K562 (cell line): ENCODE data around the gene DTNB. TPM values are rescaled to one million over a fixed set of nuclear protein-coding genes. Genes with fewer than 3 reads are reported as not detected.

Experiments
- ATAC-seq: fragments of 200-7000 bp; cut with Tn5 transposase; 3 replicates; pipeline ENCODE4 v1.9.1; 2020; ENCODE audit warnings: moderate library complexity
- BruUV-seq: library from RNA; stranded (reverse); fragments of 400-500 nt; replicated peaks from 2 replicates; lab custom pipeline; 2021; lab: Mats Ljungman, UMichigan
- CTCF ChIA-PET: fragments of 300-600 bp; formaldehyde crosslinking; extraction: SDS; loops from one replicate; lab custom pipeline; 2021; ENCODE audit warnings: low intra/inter-chr PET ratio; lab: Yijun Ruan, JAX
- POLR2A ChIA-PET: fragments of 300-600, 350-650 bp; sonication (Branson Sonifier 250); formaldehyde crosslinking; extraction: SDS; loops from one replicate; lab custom pipeline; 2021; ENCODE audit warnings: antibody characterized with exemption, inconsistent platforms; lab: Yijun Ruan, JAX
- DNase-seq, 4 experiments: peaks; one replicate each; pipeline versions ENCODE4 v3.0.0 to v3.0.0-alpha.2; 2011 to 2018; ENCODE audit warnings: low spot score in 3 of 4, mixed read lengths in 3 of 4; ENCODE audit errors: extremely low read depth in 1 of 4
- FAIRE-seq: peaks from 2 replicates; lab custom pipeline; 2011; peaks lifted over from hg19 to GRCh38; lab: Jason Lieb, UNC
- H2AFZ ChIP-seq: 2 replicates; pipeline ENCODE4 v1.6.0; 2011; ENCODE audit warnings: low read depth, low read length, control low read depth, inconsistent platforms
- H3K27ac ChIP-seq: fragments of 200-600 bp; 3 replicates; pipeline ENCODE4 v1.8.0; 2011; ENCODE audit warnings: low read depth, mild to moderate bottlenecking, control low read depth, inconsistent platforms, low read length, moderate library complexity, mixed read lengths; ENCODE audit errors: extremely low read depth
- H3K27me3 ChIP-seq, 2 experiments: fragments of 300-600 bp in 1 of 2; 2 replicates in 1 of 2; 3 replicates in 1 of 2; pipeline versions ENCODE4 v1.6.0 to v1.8.0; 2011; ENCODE audit warnings: inconsistent platforms in 2 of 2, low read length in 2 of 2, mild to moderate bottlenecking in 1 of 2, mixed read lengths in 1 of 2, moderate library complexity in 1 of 2; ENCODE audit not compliant: control insufficient read depth in 2 of 2, insufficient read depth in 2 of 2
- H3K36me3 ChIP-seq: fragments of 300-600 bp; 3 replicates; pipeline ENCODE4 v1.8.0; 2011; ENCODE audit warnings: mild to moderate bottlenecking, low read length, inconsistent platforms; ENCODE audit not compliant: control insufficient read depth, insufficient read depth
- H3K4me1 ChIP-seq, 2 experiments: fragments of 200-600 bp in 1 of 2; replicated peaks in 1 of 2; 2 replicates in 1 of 2; 3 replicates in 1 of 2; pipeline versions ENCODE4 v1.5.1 to v1.8.0; 2011; ENCODE audit warnings: inconsistent platforms in 2 of 2, low read length in 2 of 2, mild to moderate bottlenecking in 1 of 2, mixed read lengths in 1 of 2, moderate library complexity in 1 of 2; ENCODE audit not compliant: control insufficient read depth in 2 of 2, insufficient read depth in 2 of 2
- H3K4me2 ChIP-seq: 2 replicates; pipeline ENCODE4 v1.6.1; 2011; ENCODE audit warnings: low read length, control low read depth, inconsistent platforms, mixed read lengths; ENCODE audit not compliant: insufficient read depth
- H3K4me3 ChIP-seq: fragments of 200-600 bp; sonication (generic), shearing (Covaris generic); 2 replicates; pipeline ENCODE4 v1.5.1; 2016; ENCODE audit warnings: control low read depth, inconsistent platforms
- H3K79me2 ChIP-seq: fragments of 200-600 bp; 3 replicates; pipeline ENCODE4 v1.8.0; 2011; ENCODE audit warnings: low read length, inconsistent platforms; ENCODE audit not compliant: control insufficient read depth, insufficient read depth
- H3K9ac ChIP-seq, 2 experiments: 2 replicates each; pipeline versions ENCODE4 v1.6.0 to v1.6.1; 2011; ENCODE audit warnings: low read depth in 2 of 2, low read length in 2 of 2, control low read depth in 1 of 2, inconsistent platforms in 1 of 2, mild to moderate bottlenecking in 1 of 2, mixed read lengths in 1 of 2; ENCODE audit not compliant: insufficient read depth in 1 of 2
- H3K9me1 ChIP-seq: one replicate; pipeline ENCODE4 v1.6.0; 2011; ENCODE audit warnings: inconsistent platforms, mild to moderate bottlenecking, low read length, moderate library complexity; ENCODE audit not compliant: control insufficient read depth, insufficient read depth
- H3K9me3 ChIP-seq: replicated peaks from 2 replicates; pipeline ENCODE4 v1.5.1; 2011; ENCODE audit warnings: low read depth, low read length, inconsistent platforms; ENCODE audit not compliant: control insufficient read depth, insufficient read depth
- H4K20me1 ChIP-seq: replicated peaks from 2 replicates; pipeline ENCODE4 v1.6.1; 2011; ENCODE audit warnings: low read length, inconsistent platforms, mixed read lengths; ENCODE audit not compliant: control insufficient read depth, insufficient read depth
- E2F3 ChIP-seq: fragments of 250-450 bp; sonication (Bioruptor Pico); IDR thresholded peaks from 2 replicates; pipeline ENCODE4 v1.4.0; 2020; ENCODE audit warnings: mild to moderate bottlenecking
- FOXK1 ChIP-seq: sonication (generic); formaldehyde crosslinking; IDR thresholded peaks from 2 replicates; pipeline ENCODE4 v1.8.0; 2022; ENCODE audit warnings: missing genetic modification reagents, mild to moderate bottlenecking, borderline replicate concordance
- MLX ChIP-seq, 2 experiments: fragments of 450-650 bp in 1 of 2; sonication (generic) in 1 of 2; formaldehyde crosslinking; conservative IDR thresholded peaks; 2 replicates each; pipeline versions ENCODE4 v1.4.0 to v1.8.1; 2020 to 2022; ENCODE audit warnings: mild to moderate bottlenecking in 1 of 2, missing genetic modification reagents in 1 of 2
- MTA1 ChIP-seq: fragments of 450-650 bp; IDR thresholded peaks from 2 replicates; pipeline ENCODE4 v1.6.1; 2017; ENCODE audit warnings: borderline replicate concordance
- NBN ChIP-seq: fragments of 450-650 bp; IDR thresholded peaks from 2 replicates; pipeline ENCODE4 v1.6.1; 2016; ENCODE audit warnings: low read depth, mild to moderate bottlenecking
- NR4A1 ChIP-seq, 2 experiments: fragments of 250-450 bp in 1 of 2; fragments of 450-650 bp in 1 of 2; sonication (Bioruptor Pico) in 1 of 2; IDR thresholded peaks; 2 replicates each; pipeline versions ENCODE4 v1.4.0 to v1.6.1; 2016 to 2020; ENCODE audit warnings: mild to moderate bottlenecking in 2 of 2, missing compliant biosample characterization in 1 of 2, missing genetic modification characterization in 1 of 2, moderate library complexity in 1 of 2
- REST ChIP-seq, 2 experiments: fragments of 450-650 bp; formaldehyde crosslinking in 1 of 2; IDR thresholded peaks; 2 replicates each; pipeline versions ENCODE4 v1.4.0 to v1.6.1; 2014 to 2020; ENCODE audit warnings: mild to moderate bottlenecking in 2 of 2, borderline replicate concordance in 1 of 2, low read depth in 1 of 2
- SAFB2 ChIP-seq: fragments of 200-400 bp; formaldehyde crosslinking; IDR thresholded peaks from 2 replicates; pipeline ENCODE4 v1.6.1; 2018; ENCODE audit warnings: borderline replicate concordance, low read length, low read depth, moderate library complexity; ENCODE audit not compliant: severe bottlenecking
- YBX1 ChIP-seq: fragments of 450-650 bp; IDR thresholded peaks from 2 replicates; pipeline ENCODE4 v1.7.1; 2016; ENCODE audit warnings: mild to moderate bottlenecking
- ZFP1 ChIP-seq: fragments of 450-650 bp; formaldehyde crosslinking; IDR thresholded peaks from 2 replicates; pipeline ENCODE4 v1.4.0; 2020; ENCODE audit warnings: mild to moderate bottlenecking, mixed read lengths
- ZNF586 ChIP-seq: fragments of 450-650 bp; formaldehyde crosslinking; conservative IDR thresholded peaks from 2 replicates; pipeline ENCODE4 v1.4.0; 2020; ENCODE audit warnings: mild to moderate bottlenecking, moderate library complexity
- WGBS: fragments of 100-300 bp; shearing (Covaris generic); methylation state at CpG from one replicate; pipeline ENCODE4 v1.1.6; 2016; ENCODE audit warnings: low coverage, mixed read lengths; ENCODE audit not compliant: insufficient coverage; ENCODE audit errors: missing lambda C conversion rate; 5-methylcytosine and 5-hydroxymethylcytosine counted together
- in situ Hi-C: fragments of 300-500 bp; cut with MboI; formaldehyde crosslinking; loops from 4 replicates; pipeline ENCODE4 v1.15.0; 2018; ENCODE audit warnings: inconsistent platforms, mixed read lengths
- intact Hi-C: fragments of 100-400 bp; cut with micrococcal nuclease; formaldehyde crosslinking; loops from 2 replicates; pipeline ENCODE4 v1.14.2; 2022
- polyA plus RNA-seq, 8 experiments: library from polyadenylated mRNA; depleted of rRNA in 4 of 8; stranded (reverse) in 5 of 8; unstranded in 3 of 8; fragments of >200 nt; fragmentation: Nextera tagmentation in 2 of 8; fragmentation: Illumina TruSeq in 1 of 8; extraction: Ambion mirVana in 2 of 8; extraction: Trizol in 1 of 8; gene quantifications; 2 replicates each; pipeline versions ENCODE4 v1.2.1 to v1.2.3, GENCODE V29; 2011 to 2014; ENCODE audit warnings: inconsistent platforms in 1 of 8, missing spikeins in 1 of 8
- total RNA-seq, 7 experiments: library from RNA; depleted of rRNA in 6 of 7; stranded (reverse); fragments of >200 nt in 6 of 7; fragmentation: Illumina TruSeq in 2 of 7; extraction: Trizol in 2 of 7; gene quantifications; 2 replicates each; pipeline versions ENCODE4 v1.2.1 to v1.2.3, GENCODE V29; 2011 to 2021; ENCODE audit warnings: low replicate concordance in 1 of 7

The DTNB gene
- total and polyA plus RNA-seq, 9 of the 15 experiments (the other 6 are each of a cell fraction or from before 2014, with no cell fraction given), result 0.18 to 2.0 (median 0.77) TPM; not detected in 2

- H3K4me2 ChIP-seq, result peak overlapping the region; percentile 69; the same call in 1 of the 2 replicates
- peak overlapping the region in 1 of 2 experiments; percentile 36; a peak in 1 of 4 replicates for H3K9ac ChIP-seq
- H3K4me1 ChIP-seq, result peaks cover 0 to 9% of the 10 kb centered on the region in 2 experiments; a peak in 3 of 5 replicates
- H3K27ac ChIP-seq, result no peak overlapping the region
- peaks cover 5 to 51% of the 10 kb centered on the region in 2 experiments; a peak in 3 of 5 replicates for H3K27me3 ChIP-seq
- TF ChIP-seq SAFB2 (no peak), MLX (CRISPR knock-in tag; conservative IDR thresholded peaks at IDR 0.05) (no peak), ZFP1 (CRISPR knock-in tag) (no peak), ZNF586 (CRISPR knock-in tag) (no peak), FOXK1 (CRISPR knock-in tag) (no peak), NBN (0 out of 2 replicates have a peak, but pooled peaks have one; percentile 10), E2F3 (CRISPR knock-in tag) (no peak), MTA1 (no peak), NR4A1 (CRISPR knock-in tag; IDR thresholded peaks at IDR 0.05) (no peak), NR4A1 (tag; IDR thresholded peaks at IDR 0.05) (no peak), REST (IDR thresholded peaks at IDR 0.05; ENCODE audit: borderline replicate concordance) (0 out of 2 replicates have a peak, but pooled peaks have one; percentile 13), REST (CRISPR knock-in tag; IDR thresholded peaks at IDR 0.05; ENCODE audit: low read depth) (no peak), YBX1 (no peak)
- H4K20me1 ChIP-seq, result no peaks in the 10 kb centered on the region
- H3K4me3 ChIP-seq, result no peak overlapping the region
- 14% methylated on average over 29 of the region's 34 CpGs for WGBS
- ChIA-PET CTCF (interaction anchor here (1.0 kb wide), 1 partner anchor 13 kb away, joined by 3 read pairs; no protein-coding TSS in a partner anchor), POLR2A (interaction anchor here (0.6 to 1.6 kb wide), 3 partner anchors 12 to 22 kb away, joined by 4 read pairs; no protein-coding TSS in a partner anchor)
- H3K9me1 ChIP-seq, result no peaks in the 10 kb centered on the region
- no peak for FAIRE-seq
- H2AFZ ChIP-seq, result peak overlapping the region; percentile 88; the same call in 1 of the 2 replicates
- H3K36me3 ChIP-seq, result no peaks in the 10 kb centered on the region
- no peaks in the 10 kb centered on the region for H3K9me3 ChIP-seq
- ATAC-seq, result no peak
- DNase-seq, result no peak
- no peaks in the 10 kb centered on the region for H3K79me2 ChIP-seq
- in situ Hi-C loops, result no loop called here
- BruUV-seq, result no TSS peak
- intact Hi-C loops, result no loop called here
Measured at GRCh38 chr2:25361261-25362048, 311.9 kb downstream of the DTNB start.
